ENCODE data around the gene AOAH. TPM values are rescaled to one million over a fixed set of nuclear protein-coding genes. Genes with fewer than 3 reads are reported as not detected.
"Not testable (repeated sequence)": the region's sequence is repeated elsewhere in the genome, so short reads cannot be mapped to it uniquely, and the experiment has no call there.

The AOAH gene
- total RNA-seq, 1 experiment from 2014 or later, result not detected

DNA sequence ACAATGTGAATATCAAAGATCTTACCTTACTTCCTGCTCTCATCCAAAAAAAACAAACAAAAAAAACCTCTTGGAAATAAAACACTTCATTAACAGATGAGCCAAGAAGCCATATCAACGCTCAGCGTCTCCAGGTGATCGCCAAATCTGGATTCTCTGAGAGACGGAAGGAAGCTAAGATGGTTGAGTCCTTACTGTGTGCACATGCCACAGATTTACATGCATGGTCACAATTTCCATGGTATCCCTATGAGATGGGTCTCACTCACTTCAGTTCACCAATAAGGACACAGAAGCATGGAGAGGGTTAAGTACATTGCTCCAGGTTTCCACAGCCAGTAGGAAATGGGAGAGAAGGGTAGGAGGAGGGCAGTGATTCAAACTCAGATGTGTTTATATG lies 1.0 kb downstream of the AOAH start:
- no peaks in the 10 kb centered on the region for H3K9me3 ChIP-seq
- BruUV-seq (replicated peaks), result no TSS peak

DNA sequence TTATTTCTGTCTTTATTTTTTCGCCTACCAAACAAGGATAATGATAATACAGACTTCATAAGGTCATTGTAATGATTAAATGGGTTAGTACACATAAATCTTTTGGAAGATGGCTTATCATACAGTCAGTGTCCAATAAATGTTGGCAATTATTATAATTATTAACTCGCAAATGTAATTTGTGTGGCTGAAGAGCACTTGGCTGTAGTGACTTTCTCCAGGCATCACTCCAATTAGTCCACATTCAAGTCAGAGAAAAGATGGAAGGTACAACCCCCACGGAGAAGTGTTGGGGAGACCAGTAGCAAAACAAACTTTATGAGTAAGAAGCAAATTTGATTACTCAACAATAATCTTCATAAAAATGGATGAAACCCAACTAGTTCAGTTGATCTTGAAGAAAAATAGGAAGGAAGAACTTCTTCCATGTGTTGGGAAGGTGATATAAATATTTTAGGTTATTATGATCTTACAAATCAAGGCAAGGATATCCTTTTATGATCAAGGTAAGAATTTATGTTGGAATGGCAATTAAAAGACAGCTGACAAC lies 5.1 kb downstream of the AOAH start:
- no peaks in the 10 kb centered on the region for H3K36me3 ChIP-seq (ENCODE audit: control insufficient read depth, insufficient read depth, low read length)
- H3K27me3 ChIP-seq (replicated peaks; ENCODE audit: control insufficient read depth, insufficient read depth, low read length), result no peaks in the 10 kb centered on the region
- H3K4me1 ChIP-seq, result no peaks in the 10 kb centered on the region
- no TSS peak for BruUV-seq (replicated peaks)
- Mint-ChIP-seq H3K27me3 (ENCODE audit: insufficient read depth, unreplicated experiment) (no peaks in the 10 kb centered on the region), H3K4me1 (ENCODE audit: low read depth, unreplicated experiment) (no peaks in the 10 kb centered on the region), H3K36me3 (ENCODE audit: insufficient read depth, unreplicated experiment) (no peaks in the 10 kb centered on the region), H3K9me3 (ENCODE audit: unreplicated experiment) (no peaks in the 10 kb centered on the region), H3K4me3 (ENCODE audit: unreplicated experiment) (no peak overlapping the region), H3K27ac (ENCODE audit: unreplicated experiment) (no peak overlapping the region)
- H3K9me3 ChIP-seq, result no peaks in the 10 kb centered on the region
- TF ChIP-seq, protein P1, sequence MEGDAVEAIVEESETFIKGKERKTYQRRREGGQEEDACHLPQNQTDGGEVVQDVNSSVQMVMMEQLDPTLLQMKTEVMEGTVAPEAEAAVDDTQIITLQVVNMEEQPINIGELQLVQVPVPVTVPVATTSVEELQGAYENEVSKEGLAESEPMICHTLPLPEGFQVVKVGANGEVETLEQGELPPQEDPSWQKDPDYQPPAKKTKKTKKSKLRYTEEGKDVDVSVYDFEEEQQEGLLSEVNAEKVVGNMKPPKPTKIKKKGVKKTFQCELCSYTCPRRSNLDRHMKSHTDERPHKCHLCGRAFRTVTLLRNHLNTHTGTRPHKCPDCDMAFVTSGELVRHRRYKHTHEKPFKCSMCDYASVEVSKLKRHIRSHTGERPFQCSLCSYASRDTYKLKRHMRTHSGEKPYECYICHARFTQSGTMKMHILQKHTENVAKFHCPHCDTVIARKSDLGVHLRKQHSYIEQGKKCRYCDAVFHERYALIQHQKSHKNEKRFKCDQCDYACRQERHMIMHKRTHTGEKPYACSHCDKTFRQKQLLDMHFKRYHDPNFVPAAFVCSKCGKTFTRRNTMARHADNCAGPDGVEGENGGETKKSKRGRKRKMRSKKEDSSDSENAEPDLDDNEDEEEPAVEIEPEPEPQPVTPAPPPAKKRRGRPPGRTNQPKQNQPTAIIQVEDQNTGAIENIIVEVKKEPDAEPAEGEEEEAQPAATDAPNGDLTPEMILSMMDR (IDR thresholded peaks at IDR 0.05; ENCODE audit: insufficient read depth in 1 of 2, low read depth in 1 of 2, low read length in 1 of 2, severe bottlenecking in 1 of 2, unreplicated experiment in 1 of 2), result no peak
- ChIA-PET CTCF (no interaction called here), POLR2A (no interaction called here)
- intact Hi-C loops (cut with micrococcal nuclease; ENCODE audit: unreplicated experiment), result no loop called here
- DNase-seq, result no peak
- no peak overlapping the region for H3K4me3 ChIP-seq (ENCODE audit: low read depth, low read length)

More for the DNA sequence above, 1.0 kb downstream of the AOAH start:
- H3K4me1 Mint-ChIP-seq (ENCODE audit: low read depth, unreplicated experiment), result no peaks in the 10 kb centered on the region
- no peak overlapping the region for H3K4me3 Mint-ChIP-seq (ENCODE audit: unreplicated experiment)
- Histone ChIP-seq H3K4me1 (no peaks in the 10 kb centered on the region), H3K4me3 (ENCODE audit: low read depth, low read length) (no peak overlapping the region), H3K27me3 (replicated peaks; ENCODE audit: control insufficient read depth, insufficient read depth, low read length) (no peaks in the 10 kb centered on the region), H3K36me3 (ENCODE audit: control insufficient read depth, insufficient read depth, low read length) (no peaks in the 10 kb centered on the region)
- POLR2A ChIA-PET, result no interaction called here
- CTCF ChIA-PET, result no interaction called here
- H3K27ac Mint-ChIP-seq (ENCODE audit: unreplicated experiment), result no peak overlapping the region
- intact Hi-C loops (cut with micrococcal nuclease; ENCODE audit: unreplicated experiment), result no loop called here
- no peaks in the 10 kb centered on the region for H3K36me3 Mint-ChIP-seq (ENCODE audit: insufficient read depth, unreplicated experiment)
- no peaks in the 10 kb centered on the region for H3K27me3 Mint-ChIP-seq (ENCODE audit: insufficient read depth, unreplicated experiment)
- H3K9me3 Mint-ChIP-seq (ENCODE audit: unreplicated experiment), result no peaks in the 10 kb centered on the region
- no peak for DNase-seq
- TF ChIP-seq, protein P1 (IDR thresholded peaks at IDR 0.05; ENCODE audit: insufficient read depth in 1 of 2, low read depth in 1 of 2, low read length in 1 of 2, severe bottlenecking in 1 of 2, unreplicated experiment in 1 of 2), result no peak

DNA sequence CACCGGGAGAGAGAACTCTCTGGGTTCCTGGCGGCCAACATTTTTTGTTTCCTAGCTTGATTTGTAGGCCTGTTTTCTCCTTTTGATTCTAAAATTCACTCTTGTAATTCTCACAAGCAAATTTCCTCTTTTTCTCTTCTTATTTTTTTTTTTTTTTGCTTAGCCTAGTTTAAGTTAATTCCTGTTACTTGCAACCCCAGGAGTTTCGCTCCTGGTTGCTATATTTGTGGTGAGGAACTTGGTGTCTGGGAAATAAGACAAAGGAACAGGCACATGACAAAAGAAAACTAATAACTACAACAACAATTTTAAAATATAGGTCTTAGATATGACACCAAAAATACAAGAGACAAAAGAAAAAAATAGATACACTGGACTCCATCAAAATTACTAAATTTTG lies 6.7 kb downstream of the AOAH start:
- H3K9me3 ChIP-seq, result no peaks in the 10 kb centered on the region
- TF ChIP-seq, protein P1 (IDR thresholded peaks at IDR 0.05; ENCODE audit: insufficient read depth in 1 of 2, low read depth in 1 of 2, low read length in 1 of 2, severe bottlenecking in 1 of 2, unreplicated experiment in 1 of 2), result no peak
- no peak overlapping the region for H3K4me3 ChIP-seq (ENCODE audit: low read depth, low read length)
- Mint-ChIP-seq H3K4me1 (ENCODE audit: low read depth, unreplicated experiment) (no peaks in the 10 kb centered on the region), H3K27ac (ENCODE audit: unreplicated experiment) (no peak overlapping the region), H3K4me3 (ENCODE audit: unreplicated experiment) (no peak overlapping the region), H3K27me3 (ENCODE audit: insufficient read depth, unreplicated experiment) (no peaks in the 10 kb centered on the region), H3K36me3 (ENCODE audit: insufficient read depth, unreplicated experiment) (no peaks in the 10 kb centered on the region), H3K9me3 (ENCODE audit: unreplicated experiment) (peaks cover 10% of the 10 kb centered on the region)
- no TSS peak for BruUV-seq (replicated peaks)
- no peaks in the 10 kb centered on the region for H3K4me1 ChIP-seq
- POLR2A ChIA-PET, result no interaction called here
- H3K27me3 ChIP-seq (replicated peaks; ENCODE audit: control insufficient read depth, insufficient read depth, low read length), result no peaks in the 10 kb centered on the region
- intact Hi-C loops (cut with micrococcal nuclease; ENCODE audit: unreplicated experiment), result no loop called here
- H3K36me3 ChIP-seq (ENCODE audit: control insufficient read depth, insufficient read depth, low read length), result no peaks in the 10 kb centered on the region
- CTCF ChIA-PET, result no interaction called here
- DNase-seq, result no peak

DNA sequence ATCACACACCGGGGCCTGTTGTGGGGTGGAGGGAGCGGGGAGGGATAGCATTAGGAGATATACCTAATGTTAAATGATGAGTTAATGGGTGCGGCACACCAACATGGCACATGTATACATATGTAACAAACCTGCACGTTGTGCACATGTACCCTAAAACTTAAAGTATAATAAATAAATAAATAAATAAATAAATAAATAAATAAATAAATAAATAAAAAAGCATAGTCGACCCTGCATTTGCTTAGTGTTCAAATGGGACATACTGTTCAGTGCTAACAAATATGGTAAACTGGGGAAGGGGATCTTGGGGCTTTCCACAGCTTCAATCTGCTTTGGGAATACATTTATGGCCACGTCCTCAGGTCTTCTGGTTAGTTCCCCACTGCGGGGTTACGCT lies 7.5 kb downstream of the AOAH start:
- H3K36me3 ChIP-seq (ENCODE audit: control insufficient read depth, insufficient read depth, low read length); DNase-seq; H3K27me3 ChIP-seq (replicated peaks; ENCODE audit: control insufficient read depth, insufficient read depth, low read length); H3K4me1 ChIP-seq; intact Hi-C loops (cut with micrococcal nuclease; ENCODE audit: unreplicated experiment); H3K9me3 ChIP-seq; H3K36me3 Mint-ChIP-seq (ENCODE audit: insufficient read depth, unreplicated experiment); H3K4me1 Mint-ChIP-seq (ENCODE audit: low read depth, unreplicated experiment); H3K4me3 ChIP-seq (ENCODE audit: low read depth, low read length); BruUV-seq (replicated peaks); H3K27ac Mint-ChIP-seq (ENCODE audit: unreplicated experiment); H3K4me3 Mint-ChIP-seq (ENCODE audit: unreplicated experiment); H3K27me3 Mint-ChIP-seq (ENCODE audit: insufficient read depth, unreplicated experiment); CTCF ChIA-PET; POLR2A ChIA-PET: not testable (repeated sequence)
- peaks cover 10% of the 10 kb centered on the region for H3K9me3 Mint-ChIP-seq (ENCODE audit: unreplicated experiment)

Measured in Caco-2 (cell line).